ENCODE results near the gene SHBG.
"Not testable (repeated sequence)": the region's sequence is repeated elsewhere in the genome, so short reads cannot be mapped to it uniquely, and the experiment has no call there.

Gene SHBG, protein sequence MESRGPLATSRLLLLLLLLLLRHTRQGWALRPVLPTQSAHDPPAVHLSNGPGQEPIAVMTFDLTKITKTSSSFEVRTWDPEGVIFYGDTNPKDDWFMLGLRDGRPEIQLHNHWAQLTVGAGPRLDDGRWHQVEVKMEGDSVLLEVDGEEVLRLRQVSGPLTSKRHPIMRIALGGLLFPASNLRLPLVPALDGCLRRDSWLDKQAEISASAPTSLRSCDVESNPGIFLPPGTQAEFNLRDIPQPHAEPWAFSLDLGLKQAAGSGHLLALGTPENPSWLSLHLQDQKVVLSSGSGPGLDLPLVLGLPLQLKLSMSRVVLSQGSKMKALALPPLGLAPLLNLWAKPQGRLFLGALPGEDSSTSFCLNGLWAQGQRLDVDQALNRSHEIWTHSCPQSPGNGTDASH

DNA sequence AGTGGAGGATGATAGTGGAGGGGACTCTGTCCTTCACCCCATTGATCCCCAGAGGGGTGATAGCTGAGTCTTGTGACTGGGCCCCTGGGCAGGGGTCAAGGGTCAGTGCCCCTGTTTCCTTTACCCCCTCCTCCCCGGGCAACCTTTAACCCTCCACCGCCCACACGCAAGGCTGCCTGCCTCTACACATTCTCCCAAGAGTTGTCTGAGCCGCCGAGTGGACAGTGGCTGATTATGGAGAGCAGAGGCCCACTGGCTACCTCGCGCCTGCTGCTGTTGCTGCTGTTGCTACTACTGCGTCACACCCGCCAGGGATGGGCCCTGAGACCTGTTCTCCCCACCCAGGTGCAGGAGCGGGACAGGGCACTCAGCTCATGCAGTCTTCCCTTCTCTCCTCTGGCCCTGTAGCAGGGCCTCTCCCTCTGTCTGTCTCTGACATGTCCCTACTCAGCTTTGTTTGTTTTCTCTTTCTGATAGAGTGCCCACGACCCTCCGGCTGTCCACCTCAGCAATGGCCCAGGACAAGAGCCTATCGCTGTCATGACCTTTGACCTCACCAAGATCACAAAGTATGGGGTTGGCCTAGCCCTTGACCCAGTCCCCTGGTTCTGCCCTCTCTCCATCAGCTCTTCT, at the start of gene SHBG:
Gene SHBG (plus strand): TSS at position 197 of the 633 bp plus-strand sequence. CDS start 38 bp downstream, at position 235.
- DNase-seq (ENCODE audit: low read depth, low spot score): no peak

DNA sequence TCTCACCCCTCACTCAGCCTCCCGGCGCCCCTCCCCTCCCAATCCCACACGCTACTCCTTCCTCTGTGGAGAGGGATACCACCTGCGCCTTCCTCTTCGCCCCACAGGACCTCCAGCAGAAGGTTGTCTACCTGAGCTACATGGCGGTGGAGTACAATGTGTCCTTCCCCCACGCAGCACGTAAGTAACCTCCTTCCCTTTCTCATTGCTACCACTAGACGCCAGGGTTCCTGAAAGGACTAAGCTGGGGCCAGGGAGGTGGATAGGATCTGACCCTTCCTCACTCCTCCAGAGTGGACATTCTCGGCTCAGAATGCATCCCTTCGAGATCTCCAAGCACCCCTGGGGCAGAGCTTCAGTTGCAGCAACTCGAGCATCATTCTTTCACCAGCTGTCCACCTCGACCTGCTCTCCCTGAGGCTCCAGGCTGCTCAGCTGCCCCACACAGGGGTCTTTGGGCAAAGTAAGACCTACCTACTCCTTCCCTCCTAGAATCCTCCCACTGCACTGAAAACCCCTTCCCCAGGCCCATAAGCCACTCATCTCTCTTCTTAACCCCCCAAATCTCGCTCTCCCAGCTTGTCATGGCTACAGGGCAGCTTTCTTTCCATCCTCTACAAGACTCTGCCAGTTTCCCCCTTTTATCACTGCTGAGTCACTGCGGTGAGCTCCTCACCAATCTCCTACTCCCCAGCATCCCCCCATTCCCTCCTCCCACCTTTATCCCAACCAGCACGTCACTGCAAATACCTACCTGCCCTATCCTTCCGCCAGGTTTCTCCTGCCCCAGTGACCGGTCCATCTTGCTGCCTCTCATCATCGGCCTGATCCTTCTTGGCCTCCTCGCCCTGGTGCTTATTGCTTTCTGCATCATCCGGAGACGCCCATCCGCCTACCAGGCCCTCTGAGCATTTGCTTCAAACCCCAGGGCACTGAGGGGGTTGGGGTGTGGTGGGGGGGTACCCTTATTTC, 49.0 kb upstream of the SHBG start:
- no peak for DNase-seq (ENCODE audit: low read depth, low spot score)

DNA sequence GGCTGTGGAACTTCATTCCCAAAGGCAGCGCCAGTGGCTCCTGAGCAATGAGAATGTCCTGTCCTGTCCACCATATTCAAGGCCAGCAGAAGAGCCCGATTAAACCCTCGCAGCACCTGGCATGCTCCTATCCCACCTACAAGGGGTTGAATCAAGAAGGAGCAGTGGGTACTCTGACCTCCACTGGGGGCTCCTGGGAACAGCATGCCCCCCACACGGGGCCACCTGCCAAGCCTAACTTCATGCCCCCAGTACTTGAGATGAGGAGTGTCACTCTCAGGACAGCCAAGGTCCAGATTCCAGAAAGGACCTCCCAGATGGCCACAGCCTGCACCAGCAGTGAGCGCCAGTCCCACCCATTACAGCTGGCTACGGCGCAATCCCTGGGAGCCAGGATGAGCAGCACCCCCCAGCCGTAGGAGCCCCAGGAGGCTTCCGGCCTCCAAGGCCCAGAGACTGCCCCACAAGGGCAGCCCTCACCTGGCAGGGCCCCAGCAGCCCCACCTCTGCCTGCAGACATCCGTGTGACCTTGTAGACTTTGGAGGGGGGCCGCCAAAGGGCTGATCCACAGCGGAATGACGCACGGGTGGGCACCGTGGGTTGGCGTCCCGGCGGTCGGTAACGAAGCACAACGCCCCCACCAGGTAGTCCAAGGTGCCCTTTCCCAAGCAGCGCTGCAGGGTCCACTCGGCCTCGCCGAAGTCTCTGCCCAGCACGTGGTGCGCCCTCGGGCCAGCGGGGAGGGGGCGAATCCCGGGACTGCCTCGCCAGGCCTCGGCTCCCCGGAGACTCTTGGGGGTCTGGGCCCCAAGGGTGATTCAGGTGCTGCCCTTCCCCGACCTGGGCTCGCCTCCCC, 47.3 kb upstream of the SHBG start:
- no peak for DNase-seq (ENCODE audit: low read depth, low spot score)

DNA sequence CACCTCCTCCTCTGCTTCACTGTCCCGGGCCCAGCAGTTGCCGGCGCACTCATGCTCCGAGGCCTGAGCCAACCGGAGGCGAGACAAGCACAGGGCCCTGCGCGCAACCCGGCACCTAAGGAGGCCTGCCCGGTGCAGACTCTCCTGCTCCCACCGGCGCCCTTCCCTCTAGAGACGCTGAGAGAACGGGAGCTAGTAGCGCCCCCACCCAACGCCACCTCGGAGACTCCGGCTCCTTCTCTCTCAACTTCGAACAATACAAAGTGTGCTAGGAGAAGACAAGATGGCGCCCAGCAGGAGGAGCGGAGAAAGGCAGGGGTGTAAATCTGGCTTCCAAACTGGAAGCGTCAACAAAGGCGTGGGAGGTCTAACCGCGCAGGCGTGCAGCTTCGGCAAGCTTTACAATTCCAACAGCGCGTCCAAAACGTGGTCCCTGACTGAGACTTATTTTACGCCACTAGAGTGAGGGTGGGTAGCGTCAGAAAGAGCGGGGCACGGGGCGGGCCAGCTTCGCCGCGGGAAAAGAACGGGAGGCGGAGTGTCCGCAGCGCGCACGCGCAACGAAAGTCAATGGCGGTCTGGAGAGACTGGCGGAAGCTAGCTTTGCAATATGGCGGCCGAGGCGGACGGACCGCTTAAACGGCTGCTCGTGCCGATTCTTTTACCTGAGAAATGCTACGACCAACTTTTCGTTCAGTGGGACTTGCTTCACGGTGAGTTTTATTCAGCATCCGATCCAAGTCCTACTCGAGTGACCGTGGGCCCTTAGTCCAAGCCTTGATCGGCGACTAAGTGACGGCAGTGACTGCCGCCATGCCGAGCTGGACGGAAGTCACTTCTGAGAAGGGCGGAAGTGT, 46.5 kb upstream of the SHBG start, which contains the start of gene MPDU1:
Gene MPDU1 (plus strand): TSS at position 600 of the 857 bp plus-strand sequence. CDS start 11 bp downstream, at position 611.
- peak; percentile 95 for DNase-seq (ENCODE audit: low read depth, low spot score)

DNA sequence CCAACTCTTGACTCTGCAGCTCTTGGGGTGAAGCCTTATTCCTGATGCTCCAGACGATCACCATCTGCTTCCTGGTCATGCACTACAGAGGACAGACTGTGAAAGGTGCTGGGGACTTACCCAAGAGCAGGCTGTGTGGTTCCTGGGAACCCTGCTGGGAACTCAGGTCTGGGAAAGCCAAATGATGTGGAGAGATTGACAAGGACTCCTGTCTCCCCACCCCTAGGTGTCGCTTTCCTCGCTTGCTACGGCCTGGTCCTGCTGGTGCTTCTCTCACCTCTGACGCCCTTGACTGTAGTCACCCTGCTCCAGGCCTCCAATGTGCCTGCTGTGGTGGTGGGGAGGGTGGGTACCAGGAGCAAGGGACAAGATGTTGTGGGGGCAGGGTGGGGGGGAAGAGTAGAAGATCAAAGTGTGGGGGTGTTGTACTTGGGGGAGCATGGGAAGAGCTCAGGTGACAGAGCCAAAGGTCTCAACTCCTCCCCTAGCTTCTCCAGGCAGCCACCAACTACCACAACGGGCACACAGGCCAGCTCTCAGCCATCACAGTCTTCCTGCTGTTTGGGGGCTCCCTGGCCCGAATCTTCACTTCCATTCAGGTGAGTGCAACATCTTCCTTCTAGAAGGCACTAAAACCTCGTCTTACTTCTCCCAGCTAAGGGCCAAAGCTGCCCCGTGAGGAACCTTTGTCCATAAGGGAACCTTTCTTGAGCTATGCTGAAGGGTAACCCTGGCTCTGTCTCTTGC, 43.1 kb upstream of the SHBG start:
- DNase-seq (ENCODE audit: low read depth, low spot score): no peak

DNA sequence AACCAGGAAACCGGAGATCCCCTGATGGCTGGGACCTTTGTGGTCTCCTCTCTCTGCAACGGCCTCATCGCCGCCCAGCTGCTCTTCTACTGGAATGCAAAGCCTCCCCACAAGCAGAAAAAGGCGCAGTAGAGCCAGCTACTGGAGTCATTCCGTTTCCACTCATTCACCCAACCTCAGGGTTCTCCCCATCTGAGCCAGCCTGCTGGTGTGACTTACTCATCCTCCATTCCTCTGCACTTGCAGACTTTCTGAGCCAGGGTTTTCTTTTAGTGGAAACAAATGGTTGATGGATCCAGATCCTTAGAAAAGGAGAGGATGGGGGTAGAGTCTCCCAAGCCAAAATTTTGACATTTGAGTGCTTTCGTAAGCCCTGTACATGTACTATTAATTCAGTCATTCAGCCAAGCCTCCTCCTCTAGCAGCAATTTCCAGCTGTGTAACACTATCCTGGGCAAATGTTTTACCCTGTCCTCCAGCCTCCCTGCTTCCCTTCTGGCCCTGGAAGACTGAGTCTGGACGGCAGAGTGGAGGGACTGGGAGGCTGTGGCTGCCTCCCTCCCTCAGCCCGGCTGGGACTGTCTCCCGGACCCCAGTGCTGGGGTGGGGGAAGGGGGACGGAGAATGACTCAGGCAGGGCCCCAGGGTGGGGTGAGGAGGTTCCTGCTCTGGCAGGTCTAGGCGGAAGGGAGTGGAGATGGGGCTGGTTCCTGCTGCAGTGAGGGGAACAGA, 42.3 kb upstream of the SHBG start:
- peak; percentile 43 for DNase-seq (ENCODE audit: low read depth, low spot score)

DNA sequence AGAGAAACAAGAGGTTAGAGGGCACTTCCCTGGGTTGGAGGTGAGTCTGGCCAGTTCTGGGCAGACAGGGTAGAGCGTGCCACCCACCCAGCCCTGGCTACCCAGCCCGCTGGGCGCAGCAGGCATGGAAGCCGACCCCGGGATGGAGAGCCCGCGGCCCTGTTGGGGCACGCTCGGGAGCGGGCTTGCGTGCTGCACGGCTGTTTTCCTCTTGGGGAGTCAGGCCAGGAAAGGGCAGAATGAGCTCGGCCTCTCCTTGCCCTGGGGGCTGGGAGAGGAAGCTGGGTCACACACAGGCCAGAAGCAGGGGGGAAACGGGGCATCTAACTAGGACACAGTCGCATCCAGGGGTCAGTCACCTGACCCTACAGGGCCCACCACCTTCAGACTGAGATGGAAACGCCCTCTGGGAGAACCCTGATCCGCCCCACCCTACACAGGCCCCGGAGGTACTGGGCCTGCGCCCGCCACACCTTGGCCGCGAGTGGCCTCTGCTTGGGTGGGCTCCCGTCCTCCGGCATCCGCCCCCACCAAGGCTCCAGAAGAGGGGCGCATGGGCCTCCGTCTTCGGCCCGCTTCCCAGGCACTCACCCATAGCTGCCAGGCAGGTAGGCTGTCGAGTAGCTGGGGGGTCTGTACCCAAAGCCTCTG, 41.3 kb upstream of the SHBG start:
- DNase-seq (ENCODE audit: low read depth, low spot score): no peak

DNA sequence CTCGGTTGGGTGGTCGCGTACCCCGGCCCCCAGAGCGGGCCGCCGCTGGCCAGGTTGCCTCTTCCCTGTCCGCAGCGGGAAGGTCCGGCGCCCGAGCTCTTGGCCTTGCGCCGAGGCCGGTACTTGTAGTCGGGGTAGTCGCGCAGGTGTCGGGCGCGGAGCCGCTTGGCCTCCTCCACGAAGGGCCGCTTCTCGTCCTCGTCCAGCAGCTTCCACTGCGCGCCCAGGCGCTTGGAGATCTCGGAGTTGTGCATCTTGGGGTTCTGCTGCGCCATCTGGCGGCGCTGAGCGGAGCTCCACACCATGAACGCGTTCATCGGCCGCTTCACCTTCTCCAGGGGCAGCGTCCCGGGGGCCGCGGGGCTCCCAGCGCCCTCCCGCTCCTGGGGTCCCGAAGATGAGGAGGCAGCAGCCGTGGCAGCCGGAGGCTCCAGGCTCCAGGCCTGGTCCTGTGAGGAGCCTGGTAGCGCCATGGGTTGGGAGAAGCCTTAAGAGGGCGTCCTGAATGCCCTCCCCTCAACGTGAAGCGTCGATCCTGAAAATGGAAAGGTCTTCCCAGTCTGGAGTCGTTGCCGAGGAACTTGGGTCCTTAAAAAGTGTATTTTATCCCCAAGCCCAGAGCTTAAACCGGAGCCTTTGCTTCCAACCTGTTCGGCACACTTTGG, 40.6 kb upstream of the SHBG start:
- DNase-seq (ENCODE audit: low read depth, low spot score): peak; percentile 70

DNA sequence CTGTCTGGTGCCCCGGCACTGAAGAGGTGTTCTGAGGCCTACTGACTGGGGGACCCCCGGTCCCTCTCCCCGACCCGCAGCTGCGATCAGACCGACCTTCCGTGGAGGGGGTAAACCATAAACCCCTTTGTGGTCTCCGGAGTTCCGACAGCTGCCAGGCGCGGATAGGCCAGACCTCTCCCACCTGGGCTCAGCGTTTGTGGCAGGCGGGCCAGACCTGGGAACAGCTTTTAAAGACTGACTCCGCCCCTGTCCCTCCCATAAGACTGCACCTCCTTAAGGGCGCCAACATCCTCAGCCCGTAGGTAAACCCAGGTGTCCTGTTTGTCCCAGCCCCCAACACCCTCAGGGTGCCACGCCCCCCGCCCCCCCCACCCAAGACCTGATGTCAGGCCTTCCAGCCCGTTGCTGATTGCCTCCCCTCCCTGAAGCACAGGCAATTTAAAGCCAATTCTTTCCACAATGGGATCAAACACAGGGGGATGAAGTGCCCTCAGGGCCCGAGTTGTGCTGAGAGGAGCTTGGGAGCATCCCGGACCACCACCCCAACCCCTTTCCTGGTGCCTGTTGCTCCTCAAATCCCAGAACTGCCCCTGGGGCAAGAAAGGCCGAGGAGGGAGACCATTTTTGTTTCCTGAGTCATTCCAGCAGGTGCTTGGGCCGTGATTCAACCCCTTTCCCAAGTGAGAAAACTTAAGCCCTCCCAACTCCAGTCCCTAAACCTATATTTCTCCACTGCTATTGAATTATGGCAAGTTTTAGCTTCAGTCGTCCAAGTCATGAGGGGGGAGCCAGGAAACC, 39.8 kb upstream of the SHBG start, which contains the start of gene SOX15:
Gene SOX15 (minus strand): TSS at position 204 of the 801 bp plus-strand sequence. CDS start 418 bp downstream, outside the sequence.
- no peak for DNase-seq (ENCODE audit: low read depth, low spot score)

DNA sequence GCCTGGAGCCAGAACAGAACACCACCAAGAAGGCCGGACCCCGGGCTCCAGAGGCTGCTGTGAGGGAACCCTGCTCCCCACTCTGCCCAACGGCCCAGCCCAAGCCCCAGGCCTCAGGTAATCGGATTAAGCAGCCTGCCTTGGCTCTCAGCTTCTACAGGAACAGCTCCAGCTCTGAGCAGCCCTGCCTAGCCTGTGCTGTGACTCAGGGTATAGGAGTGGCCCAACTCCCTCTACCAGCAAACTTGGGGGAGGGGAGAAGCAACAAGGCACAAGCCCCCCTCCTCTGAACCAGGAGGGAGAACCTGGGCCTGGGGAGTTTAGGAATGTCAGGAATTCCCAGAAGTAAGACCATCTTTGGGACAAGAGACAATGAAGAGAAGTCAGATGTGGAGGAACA, 39.2 kb upstream of the SHBG start:
- no peak for DNase-seq (ENCODE audit: low read depth, low spot score)

DNA sequence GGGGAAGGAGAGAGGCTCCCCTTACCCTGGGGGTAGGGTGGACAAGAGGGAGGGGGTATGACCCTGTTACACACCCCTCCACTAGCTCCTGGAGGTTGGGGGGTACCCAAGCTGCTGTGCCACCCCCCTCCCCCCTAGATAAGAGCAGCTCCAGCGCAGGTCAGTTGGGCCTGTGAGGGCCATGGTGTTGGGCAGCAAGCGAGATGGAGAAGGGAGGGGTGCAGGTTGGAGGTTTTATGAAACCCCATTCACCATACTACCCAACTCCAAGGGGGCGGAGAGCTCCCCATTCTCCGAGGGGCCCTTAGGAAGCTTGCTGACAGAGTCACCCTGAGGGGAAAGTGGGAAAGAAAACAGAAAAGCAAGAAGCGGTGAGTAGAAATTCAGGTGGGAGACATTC, 38.3 kb upstream of the SHBG start:
- no peak for DNase-seq (ENCODE audit: low read depth, low spot score)

DNA sequence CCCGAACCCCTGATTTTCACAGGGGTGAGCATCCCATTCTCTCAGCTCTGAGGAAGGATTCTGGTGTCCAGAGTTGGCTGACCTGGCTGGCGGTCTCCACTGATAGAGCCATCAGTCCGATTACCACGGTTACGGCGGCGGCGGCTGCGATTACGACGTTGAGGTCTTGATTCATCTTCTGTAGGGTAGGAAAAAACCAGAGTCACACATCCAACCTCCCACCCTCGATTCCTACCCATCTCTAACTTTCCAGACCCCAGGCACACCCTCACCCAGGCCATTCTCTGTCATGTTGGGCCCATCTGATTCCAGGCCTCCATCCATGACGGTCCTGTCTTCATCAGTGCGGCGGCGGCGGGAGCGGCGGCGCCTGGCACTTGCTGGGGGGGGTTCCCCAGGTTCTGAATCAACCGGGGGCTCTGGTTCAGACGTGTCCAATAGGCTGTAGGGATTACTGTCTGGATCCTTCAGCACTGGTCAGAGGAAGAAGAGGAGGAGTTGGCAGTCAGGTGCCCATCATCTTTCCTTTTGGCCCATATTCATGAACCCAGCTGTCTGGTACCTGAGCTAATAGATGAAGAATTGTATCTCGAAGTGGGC, 37.4 kb upstream of the SHBG start:
- no peak for DNase-seq (ENCODE audit: low read depth, low spot score)

DNA sequence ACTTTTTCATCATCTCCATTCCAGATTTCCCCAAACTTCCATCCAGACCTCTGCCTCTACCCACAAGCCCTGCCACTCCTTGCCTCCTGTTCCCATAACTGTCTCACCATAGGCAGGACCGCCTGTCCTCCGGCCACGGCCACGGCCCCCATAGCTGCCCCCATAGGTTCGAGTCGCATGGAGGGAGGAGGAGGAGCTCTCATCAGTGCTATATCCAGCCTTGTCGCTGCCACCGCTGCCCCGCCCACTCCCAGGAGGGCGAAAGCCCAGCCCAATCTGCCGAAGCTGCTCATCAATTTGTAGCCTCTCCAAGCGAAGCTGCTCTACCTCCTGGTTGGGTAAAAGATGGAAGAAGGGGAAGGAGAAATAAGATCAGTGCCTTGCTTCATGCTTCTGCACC, 36.6 kb upstream of the SHBG start:
- no peak for DNase-seq (ENCODE audit: low read depth, low spot score)

DNA sequence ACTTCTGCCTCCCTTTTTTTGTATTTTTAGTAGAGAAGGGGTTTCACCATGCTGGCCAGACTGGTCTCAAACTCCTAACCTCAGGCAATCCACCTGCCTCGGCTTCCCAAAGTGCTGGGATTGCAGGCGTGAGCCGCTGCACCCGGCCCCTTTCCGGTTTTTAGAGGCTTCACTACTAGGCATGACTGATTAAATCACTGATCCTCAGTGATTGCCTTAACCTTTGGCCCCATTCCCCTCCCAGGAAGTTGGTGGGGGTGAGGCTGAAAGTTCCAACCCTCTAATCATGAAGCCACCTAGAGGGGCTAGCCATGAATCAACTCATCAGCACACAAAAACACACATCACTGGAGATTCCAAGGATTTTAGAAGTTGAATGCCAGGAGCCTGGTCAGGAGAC, 32.4 kb upstream of the SHBG start:
- not testable (repeated sequence) for DNase-seq (ENCODE audit: low read depth, low spot score)

DNA sequence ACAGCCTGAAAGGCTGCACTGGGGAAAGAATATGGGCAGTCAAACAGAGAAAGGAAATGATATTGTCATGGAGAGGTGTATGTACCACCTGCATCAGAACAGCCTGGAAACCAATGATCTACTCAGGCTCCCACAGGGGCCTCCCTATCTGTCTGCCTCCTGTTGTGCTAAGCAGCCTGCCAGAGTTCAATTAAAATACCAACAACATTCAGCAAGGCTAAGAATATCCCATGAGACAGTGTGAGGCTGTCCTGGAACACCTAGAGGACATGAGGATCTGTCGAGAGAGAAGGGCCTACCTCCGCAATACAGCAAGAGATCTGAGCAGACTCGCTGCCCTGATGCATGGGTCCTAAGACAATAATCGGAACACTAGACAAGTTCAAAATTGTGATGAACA, 23.7 kb upstream of the SHBG start:
- no peak for DNase-seq (ENCODE audit: low read depth, low spot score)

DNA sequence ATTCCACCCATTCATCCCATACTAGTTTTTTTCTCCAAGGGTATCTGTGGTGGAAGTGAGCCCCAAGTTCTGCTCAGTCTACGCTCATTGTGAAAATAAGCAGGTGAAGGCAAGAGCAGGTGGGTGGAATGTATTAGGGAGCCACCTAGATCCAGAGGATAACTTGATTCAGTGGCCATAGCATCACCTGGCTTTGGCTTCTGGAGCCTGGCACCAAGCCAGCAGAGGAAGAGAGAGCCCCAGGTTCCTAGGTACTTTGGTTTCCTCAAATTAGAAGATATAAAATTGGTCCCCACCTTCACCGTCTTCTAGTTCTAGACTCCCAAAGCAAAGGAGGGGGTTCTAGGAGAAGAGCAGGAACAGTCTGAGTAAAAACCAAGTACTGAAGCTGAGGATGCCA, 19.3 kb upstream of the SHBG start:
- no peak for DNase-seq (ENCODE audit: low read depth, low spot score)

All from smooth muscle cell of the brain vasculature (primary cell).